NCI-H345 treated with DMSO at 0.1 percent for 48 hours (cell line): ENCODE data around the gene KRTAP9-4.
A peak's percentile ranks its signal among the peaks of the same experiment; 100 is the strongest.
"Not testable (repeated sequence)": the region's sequence is repeated elsewhere in the genome, so short reads cannot be mapped to it uniquely, and the experiment has no call there.

ENCODE experiments used
- DNase-seq: peaks from one replicate; lab custom pipeline; 2025; ENCODE audit not compliant: unreplicated experiment; lab: John Stamatoyannopoulos, UW

The KRTAP9-4 gene, protein sequence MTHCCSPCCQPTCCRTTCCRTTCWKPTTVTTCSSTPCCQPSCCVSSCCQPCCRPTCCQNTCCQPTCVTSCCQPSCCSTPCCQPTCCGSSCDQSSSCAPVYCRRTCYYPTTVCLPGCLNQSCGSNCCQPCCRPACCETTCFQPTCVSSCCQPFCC

DNA sequence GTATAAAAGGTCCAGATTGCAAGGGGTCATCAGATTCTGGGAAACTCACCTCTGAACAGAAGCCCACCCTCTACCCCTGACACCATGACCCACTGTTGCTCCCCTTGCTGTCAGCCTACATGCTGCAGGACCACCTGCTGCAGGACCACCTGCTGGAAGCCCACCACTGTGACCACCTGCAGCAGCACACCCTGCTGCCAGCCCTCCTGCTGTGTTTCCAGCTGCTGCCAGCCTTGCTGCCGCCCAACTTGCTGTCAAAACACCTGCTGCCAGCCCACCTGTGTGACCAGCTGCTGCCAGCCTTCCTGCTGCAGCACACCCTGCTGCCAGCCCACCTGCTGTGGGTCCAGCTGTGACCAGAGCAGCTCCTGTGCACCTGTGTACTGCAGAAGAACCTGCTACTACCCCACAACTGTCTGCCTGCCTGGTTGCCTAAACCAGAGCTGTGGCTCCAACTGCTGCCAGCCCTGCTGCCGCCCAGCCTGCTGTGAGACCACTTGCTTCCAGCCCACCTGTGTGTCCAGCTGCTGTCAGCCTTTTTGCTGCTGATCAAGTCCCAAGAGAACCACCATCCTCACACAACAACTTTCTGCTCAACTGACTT, at the start of gene KRTAP9-4:
Gene KRTAP9-4, plus strand, starts transcription at position 51 of the 604 bp plus-strand sequence. Its CDS starts 34 bp downstream, at position 85.
- DNase-seq: not testable (repeated sequence)

DNA sequence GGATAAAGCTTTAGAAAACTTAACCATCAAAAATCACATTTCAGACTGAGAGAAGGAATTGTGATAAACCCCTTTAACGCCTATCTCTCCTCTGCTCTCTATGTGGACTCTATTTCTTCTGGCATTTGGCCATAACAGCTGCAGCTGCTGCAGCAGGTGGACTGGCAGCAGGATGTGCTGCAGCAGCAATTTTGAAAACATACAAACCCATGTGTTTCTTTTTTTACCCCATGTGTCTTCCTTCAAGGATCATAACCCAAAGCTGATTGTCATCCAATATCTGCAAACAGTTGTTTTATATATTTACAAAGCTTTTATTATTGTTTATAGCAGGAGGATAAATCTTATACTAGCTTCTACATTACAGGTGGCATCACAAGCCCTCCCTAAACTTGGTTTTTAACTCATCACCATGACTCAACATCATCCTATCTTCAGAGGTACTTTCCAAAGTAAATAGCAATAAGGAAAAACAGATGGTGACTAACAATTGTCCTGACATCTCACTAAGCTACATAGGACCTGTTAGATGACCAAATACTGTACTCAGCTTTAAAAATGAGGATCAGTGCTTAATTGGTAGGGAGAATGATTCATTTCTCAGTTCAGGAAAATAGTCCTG, 37.5 kb upstream of the KRTAP9-4 start:
- DNase-seq: peak; percentile 34

DNA sequence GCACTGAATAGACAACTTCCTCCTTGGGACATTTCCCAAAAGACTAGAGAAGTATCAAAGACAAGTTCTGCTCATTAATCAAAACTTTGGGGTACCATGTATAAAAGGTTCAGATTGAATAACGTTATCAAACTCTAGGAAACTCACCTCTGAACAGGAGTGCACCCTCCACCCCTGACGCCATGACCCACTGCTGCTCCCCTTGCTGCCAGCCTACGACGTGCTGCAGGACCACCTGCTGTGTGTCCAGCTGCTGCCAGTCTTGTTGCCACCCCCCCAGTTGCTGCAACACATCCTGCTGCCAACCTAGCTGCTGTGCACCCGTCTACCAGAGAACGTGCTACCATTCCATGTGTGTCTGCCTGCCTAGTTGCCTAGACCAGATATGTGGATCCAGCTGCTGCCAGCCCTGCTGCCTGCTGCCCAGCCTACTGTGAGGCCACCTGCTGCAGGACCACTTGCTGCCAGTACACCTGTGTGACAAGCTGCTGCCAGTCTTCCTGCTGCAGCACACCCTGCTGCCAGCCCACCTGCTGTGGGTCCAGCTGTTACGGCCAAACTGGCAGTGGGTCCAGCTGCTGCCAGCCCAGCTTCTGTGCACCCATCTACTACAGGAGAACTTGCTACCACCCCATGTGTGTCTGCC, 36.8 kb upstream of the KRTAP9-4 start:
- peak; percentile 40 for DNase-seq

DNA sequence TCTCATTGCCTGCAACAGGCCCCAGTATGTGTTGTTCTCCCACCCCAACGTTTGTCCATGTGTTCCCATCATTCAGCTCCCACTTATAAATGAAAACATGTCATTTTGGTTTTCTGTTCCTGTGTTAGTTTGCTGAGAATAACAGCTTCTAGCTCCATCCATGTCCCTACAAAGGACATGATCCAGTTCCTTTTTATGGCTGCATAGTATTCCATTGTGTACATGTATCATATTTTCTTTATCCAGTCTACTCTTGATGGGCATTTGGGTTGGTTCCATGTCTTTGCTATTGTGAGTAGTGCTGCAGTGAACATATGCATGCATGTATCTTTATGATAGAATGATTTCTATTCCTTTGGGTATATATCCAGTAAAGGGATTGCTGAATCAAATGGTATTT, 33.8 kb upstream of the KRTAP9-4 start:
- DNase-seq: no peak

DNA sequence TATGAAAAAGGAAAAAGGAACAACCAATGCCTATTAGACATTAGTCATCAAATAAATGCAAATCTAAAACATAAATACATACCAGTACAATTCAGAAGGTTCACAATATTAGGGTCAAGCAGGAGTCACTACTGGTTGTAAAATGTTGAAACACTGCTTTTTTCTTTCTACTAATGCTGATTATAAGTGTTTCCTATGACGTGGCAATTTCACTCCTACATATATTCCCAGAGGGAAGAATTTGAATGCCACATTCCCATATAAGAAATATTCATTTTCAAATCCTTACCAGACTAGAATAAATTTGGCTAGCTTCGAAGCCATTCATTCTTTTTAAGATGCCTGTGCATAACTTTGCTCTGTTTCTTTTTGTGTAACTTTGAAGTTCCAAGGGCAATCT, 25.7 kb upstream of the KRTAP9-4 start:
- DNase-seq: no peak

DNA sequence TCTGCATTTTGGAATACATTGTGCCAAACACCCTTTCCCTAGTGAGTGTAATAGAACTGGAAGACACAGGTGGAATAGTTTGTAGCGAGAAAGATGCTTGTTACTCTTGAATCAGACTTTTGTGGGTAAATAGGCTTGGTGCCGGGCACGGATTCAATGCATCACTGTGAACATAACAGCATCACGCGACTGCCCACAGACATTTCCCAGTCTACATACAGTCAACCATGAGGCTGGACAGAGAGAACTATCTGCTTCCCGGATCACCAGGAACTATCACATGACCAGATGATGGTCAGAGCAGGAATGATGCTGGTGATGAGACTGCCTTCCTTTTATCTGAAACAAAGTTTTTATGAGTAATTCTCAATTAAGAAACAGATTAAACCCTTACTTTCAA, 23.4 kb upstream of the KRTAP9-4 start:
- DNase-seq: no peak

DNA sequence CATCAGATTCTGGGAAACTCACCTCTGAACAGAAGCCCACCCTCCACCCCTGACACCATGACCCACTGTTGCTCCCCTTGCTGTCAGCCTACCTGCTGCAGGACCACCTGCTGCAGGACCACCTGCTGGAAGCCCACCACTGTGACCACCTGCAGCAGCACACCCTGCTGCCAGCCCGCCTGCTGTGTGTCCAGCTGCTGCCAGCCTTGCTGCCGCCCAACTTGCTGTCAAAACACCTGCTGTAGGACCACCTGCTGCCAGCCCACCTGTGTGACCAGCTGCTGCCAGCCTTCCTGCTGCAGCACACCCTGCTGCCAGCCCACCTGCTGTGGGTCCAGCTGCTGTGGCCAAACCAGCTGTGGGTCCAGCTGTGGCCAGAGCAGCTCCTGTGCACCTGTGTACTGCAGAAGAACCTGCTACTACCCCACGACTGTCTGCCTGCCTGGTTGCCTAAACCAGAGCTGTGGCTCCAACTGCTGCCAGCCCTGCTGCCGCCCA, 22.8 kb upstream of the KRTAP9-4 start, which contains the start of gene KRTAP9-2:
Gene KRTAP9-2, plus strand, starts transcription at position 51 of the 498 bp plus-strand sequence. Its CDS starts 7 bp downstream, at position 58.
- not testable (repeated sequence) for DNase-seq

DNA sequence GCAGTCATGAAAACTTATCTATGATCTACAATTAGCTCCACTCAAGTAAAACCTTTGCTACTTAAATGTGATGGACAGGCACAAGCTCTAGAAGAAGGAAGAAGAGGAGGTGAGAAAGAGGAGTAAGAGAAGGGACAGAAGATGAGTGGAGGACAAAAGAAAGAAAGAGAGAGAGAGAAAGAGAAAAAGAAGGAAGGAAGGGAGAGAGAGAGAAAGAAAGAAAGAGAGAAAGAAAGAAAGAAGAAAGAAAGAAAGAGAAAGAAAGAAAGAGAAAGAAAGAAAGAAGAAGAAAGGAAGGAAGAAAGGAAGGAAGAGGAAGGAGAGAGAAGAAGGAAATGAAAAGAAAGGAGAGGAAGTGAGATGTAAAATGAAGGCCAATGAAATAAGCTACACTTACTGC, 19.4 kb upstream of the KRTAP9-4 start:
- DNase-seq: no peak

DNA sequence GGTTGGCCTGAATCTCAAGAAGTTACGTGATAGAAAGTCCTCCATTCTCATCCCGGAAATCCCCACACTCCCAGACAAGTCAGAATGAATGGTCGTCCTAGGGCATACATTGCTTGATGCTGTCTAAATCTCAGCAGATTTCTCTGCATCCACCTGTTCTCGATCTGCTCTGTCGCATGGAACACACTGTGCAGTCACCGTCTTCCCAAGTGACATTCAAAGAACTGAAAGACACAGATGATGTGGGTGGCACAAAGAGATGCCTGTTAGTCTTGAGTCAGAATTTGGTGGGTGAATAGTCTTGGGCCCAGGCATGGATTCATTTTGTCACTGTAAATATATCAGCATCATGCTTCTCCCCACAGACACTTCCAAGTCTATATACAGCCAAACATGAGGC, 17.8 kb upstream of the KRTAP9-4 start:
- DNase-seq: no peak

DNA sequence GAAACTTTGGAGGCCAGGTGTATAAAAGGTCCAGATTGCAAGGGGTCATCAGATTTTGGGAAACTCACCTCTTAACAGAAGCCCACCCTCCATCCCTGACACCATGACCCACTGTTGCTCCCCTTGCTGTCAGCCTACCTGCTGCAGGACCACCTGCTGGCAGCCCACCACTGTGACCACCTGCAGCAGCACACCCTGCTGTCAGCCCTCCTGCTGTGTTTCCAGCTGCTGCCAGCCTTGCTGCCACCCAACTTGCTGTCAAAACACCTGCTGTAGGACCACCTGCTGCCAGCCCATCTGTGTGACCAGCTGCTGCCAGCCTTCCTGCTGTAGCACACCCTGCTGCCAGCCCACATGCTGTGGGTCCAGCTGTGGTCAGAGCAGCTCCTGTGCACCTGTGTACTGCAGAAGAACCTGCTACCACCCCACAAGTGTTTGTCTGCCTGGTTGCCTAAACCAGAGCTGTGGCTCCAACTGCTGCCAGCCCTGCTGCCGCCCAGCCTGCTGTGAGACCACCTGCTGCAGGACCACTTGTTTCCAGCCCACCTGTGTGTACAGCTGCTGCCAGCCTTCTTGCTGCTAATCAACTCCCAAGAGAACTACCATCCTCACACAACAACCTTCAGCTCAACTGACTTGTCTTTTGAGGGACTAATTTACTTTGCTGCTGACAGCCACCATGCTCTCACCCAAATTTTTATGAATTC, 16.9 kb upstream of the KRTAP9-4 start, which contains the start of gene KRTAP9-3:
Gene KRTAP9-3, plus strand, starts transcription at position 51 of the 707 bp plus-strand sequence. Its CDS starts 53 bp downstream, at position 104.
- not testable (repeated sequence) for DNase-seq

DNA sequence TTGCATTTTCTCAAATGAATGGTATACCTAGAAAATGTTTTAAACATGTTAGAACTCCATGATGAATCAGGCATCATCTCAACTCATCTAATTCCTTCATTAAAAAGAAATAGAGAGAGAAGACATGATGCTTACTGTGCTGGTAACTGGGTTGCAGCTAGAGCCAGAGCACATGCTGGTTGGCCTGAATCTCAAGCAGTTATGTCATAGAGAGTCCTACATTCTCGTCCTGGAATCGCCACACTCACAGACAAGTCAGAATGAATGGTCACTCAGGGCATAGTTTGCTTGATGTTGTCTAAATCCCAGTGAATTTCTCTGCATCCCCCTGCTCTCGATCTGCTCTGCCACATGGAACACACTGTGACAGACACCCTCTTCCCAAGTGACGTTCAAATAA, 12.4 kb upstream of the KRTAP9-4 start:
- not testable (repeated sequence) for DNase-seq

DNA sequence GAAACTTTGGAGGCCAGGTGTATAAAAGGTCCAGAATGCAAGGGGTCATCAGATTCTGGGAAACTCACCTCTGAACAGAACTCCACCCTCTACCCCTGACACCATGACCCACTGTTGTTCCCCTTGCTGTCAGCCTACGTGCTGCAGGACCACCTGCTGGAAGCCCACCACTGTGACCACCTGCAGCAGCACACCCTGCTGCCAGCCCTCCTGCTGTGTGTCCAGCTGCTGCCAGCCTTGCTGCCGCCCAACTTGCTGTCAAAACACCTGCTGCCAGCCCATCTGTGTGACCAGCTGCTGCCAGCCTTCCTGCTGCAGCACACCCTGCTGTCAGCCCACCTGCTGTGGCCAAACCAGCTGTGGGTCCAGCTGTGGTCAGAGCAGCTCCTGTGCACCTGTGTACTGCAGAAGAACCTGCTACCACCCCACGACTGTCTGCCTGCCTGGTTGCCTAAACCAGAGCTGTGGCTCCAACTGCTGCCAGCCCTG, 11.5 kb upstream of the KRTAP9-4 start, which contains the start of gene KRTAP9-8:
Gene KRTAP9-8, plus strand, starts transcription at position 51 of the 489 bp plus-strand sequence. Its CDS starts 53 bp downstream, at position 104.
- not testable (repeated sequence) for DNase-seq

DNA sequence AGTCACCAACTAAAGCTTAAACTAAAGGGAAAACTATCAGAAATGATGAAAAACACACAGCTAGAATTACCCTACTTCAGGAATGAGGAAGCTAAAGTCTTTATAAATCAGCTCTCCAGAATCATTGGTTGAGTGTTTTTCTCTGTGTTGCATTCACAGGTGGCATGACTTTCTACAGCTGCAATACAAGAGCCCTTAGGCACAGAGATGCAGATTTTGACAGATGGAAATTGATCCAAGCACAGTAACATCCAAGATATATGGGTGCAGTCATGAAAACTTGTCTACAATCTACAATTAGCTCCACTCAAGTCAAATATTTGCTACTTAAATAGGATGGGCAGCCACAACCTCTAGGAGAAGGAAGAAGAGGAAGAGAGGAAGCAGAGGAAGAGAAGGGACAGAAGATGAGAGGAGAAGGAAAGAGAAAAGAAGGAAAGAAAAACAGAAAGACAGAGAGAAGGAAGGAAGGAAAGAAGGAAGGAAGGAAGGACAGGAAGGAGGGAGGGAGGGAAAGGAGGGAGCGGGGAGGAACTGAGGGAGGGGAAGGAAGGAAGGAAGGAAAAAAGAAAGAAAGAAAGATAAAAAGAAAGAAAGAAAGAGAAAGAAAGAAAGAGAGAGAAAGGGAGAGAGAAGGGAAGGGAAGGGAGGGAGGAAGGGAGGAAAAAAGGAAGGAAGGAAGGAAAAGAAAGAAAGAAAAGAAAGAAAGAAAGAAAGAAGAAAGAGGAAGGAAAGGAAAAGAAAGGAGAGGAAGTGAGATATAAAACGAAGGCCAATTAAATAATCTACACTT, 2.3 kb upstream of the KRTAP9-4 start:
- DNase-seq: not testable (repeated sequence)

DNA sequence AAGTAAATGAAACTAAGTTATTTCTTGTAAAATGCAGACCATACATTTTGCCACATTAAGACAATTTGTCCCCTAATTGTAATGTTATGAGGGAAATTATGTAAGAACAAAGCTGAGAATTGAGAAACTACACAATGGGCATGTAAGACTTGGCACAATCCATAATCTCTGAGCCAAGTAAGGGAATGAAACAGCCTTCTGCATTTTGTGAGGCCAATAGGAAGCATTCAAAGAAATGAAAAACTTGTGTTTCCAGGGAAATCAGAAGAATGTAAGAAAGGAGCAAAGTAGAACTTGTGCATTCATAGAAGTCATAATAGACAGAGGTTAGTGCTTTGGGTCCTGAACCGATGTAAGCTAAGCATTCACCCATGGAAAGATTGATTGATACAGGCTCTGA, 1.8 kb downstream of the KRTAP9-4 start:
- DNase-seq: no peak

DNA sequence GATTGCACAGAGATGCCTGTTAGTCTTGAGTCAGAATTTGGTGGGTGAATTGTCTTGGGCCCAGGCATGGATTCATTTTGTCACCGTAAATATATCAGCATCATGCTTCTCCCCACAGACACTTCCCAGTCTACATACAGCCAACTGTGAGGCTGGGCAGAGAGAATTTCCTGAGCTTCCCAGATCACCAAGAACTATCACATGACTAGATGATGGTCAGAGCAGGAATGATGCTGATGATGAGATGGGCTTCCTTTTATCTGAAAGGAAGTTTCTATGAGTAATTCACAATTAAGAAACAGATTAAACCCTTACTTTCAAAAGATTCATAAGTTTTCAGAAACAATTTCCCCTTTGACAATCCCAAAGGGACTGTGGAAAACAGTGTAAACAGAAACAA, 5.4 kb downstream of the KRTAP9-4 start:
- no peak for DNase-seq

DNA sequence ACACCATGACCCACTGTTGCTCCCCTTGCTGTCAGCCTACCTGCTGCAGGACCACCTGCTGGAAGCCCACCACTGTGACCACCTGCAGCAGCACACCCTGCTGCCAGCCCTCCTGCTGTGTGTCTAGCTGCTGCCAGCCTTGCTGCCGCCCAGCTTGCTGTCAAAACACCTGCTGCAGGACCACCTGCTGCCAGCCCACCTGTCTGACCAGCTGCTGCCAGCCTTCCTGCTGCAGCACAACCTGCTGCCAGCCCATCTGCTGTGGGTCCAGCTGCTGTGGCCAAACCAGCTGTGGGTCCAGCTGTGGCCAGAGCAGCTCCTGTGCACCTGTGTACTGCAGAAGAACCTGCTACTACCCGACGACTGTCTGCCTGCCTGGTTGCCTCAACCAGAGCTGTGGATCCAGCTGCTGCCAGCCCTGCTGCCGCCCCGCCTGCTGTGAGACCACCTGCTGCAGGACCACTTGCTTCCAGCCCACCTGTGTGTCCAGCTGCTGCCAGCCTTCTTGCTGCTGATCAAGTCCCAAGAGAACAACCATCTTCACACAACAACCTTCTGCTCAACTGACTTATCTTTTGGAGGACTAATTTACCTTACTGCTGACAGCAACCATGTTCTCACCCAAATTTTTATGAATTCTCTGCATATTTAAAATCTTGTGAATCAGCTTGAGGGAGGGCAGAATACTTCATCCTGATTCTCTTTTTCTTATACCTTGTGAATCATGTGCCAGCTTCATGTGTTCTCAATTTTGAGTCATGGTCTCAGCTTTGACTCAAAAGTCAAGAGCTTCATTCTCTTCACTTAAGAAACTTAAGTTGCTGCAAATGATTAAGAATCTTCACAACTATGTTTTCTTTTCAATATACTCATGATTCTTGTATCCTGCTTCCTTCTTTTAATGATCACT, 6.1 kb downstream of the KRTAP9-4 start, which contains the start of gene KRTAP9-9:
Gene KRTAP9-9, plus strand, starts transcription at position 4 of the 910 bp plus-strand sequence.
- DNase-seq: not testable (repeated sequence)

DNA sequence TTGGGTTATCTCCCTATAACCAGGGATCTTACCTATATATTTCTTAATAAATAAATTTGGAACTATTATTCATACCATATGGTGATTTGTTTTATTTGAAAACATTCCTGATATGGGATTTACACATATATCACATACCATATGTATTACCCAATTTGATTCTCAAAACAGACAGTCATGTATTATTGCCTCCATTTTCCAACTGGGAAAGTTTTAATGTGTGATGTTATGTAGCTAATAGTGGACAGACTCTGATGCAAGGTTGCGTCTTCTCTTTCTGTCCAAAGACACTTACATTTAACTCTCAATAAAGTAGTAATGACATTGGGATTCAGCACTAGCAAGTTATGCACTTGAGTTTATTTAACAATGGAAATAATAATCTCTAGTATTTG, 6.8 kb downstream of the KRTAP9-4 start:
- DNase-seq: no peak

DNA sequence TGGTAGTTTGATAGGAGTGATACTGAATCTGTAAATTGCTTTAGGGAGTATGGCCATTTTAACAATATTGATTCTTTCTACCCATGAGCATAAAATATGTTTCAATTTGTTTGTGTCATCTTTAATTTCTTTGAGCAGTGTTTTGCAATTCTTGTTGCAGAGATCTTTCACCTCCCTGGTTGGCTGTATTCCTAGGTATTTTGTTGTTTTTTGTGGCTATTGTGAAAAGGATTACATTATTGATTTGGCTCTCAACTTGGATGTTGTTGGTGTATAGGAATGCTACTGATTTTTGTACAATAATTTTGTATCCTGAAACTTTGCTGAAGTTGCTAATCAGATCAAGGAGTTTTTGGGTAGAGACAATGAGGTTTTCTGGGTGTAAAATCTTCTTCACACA, 8.9 kb downstream of the KRTAP9-4 start:
- DNase-seq: no peak

DNA sequence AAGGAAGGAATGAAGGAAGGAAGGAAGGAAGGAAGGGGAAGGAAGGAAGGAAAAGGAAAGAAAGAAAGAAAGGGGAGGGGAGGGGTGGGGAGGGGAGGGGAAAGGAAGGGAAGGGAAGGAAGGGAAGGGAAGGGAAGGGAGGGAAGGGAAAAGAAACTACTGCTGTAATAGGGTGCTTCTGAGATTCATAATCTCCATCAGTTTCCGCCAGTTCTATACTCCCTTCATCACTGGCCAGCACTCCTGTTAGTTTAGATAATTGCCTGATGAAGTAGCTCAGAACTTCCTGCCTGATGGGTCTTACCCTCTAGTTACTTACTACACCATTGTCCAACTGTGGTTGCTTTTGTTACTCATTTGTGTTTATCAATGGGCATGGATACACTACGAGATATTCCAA, 13.7 kb downstream of the KRTAP9-4 start:
- DNase-seq: no peak
